ENCODE results near the gene TFEB.

- TF ChIP-seq, protein P1, sequence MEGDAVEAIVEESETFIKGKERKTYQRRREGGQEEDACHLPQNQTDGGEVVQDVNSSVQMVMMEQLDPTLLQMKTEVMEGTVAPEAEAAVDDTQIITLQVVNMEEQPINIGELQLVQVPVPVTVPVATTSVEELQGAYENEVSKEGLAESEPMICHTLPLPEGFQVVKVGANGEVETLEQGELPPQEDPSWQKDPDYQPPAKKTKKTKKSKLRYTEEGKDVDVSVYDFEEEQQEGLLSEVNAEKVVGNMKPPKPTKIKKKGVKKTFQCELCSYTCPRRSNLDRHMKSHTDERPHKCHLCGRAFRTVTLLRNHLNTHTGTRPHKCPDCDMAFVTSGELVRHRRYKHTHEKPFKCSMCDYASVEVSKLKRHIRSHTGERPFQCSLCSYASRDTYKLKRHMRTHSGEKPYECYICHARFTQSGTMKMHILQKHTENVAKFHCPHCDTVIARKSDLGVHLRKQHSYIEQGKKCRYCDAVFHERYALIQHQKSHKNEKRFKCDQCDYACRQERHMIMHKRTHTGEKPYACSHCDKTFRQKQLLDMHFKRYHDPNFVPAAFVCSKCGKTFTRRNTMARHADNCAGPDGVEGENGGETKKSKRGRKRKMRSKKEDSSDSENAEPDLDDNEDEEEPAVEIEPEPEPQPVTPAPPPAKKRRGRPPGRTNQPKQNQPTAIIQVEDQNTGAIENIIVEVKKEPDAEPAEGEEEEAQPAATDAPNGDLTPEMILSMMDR (conservative IDR thresholded peaks at IDR 0.05; ENCODE audit: low read depth, low read length): no peak
- no peak for TF ChIP-seq EZH2 (IDR thresholded peaks at IDR 0.05; ENCODE audit: borderline replicate concordance, low read depth, low read length, poor library complexity, severe bottlenecking)
Measured at GRCh38 chr6:41717392-41717736, 18.0 kb downstream of the TFEB start.
